Astrocyte of the hippocampus (primary cell): ENCODE results near the gene TPRA1.
A peak's percentile ranks its signal among the peaks of the same experiment; 100 is the strongest.
"Not testable (repeated sequence)": the region's sequence is repeated elsewhere in the genome, so short reads cannot be mapped to it uniquely, and the experiment has no call there.

ENCODE experiments used
- DNase-seq: peaks from one replicate; pipeline ENCODE4 v3.0.0; 2011; ENCODE audit warnings: low read depth, low spot score

Gene TPRA1

DNA sequence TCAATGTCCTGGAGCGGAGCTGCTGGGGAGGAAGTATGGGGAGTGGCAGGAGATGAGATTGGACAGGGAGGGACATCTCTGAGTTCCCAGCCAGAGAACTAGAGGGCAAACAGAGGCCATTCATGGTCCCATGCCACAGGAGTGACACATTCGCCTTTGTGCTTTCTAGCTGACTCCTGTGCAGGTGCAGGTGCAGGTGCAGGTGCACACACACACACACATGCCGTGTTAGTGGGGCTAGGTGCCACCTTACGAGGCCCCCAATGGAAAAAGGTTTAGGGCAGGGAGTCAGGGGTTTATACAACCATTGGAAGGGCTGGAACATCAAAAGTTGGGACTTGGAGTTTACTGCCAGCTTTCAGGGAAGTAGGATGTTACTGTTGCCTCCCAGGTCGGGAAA lies 52.0 kb downstream of the TPRA1 start:
- DNase-seq, result no peak

DNA sequence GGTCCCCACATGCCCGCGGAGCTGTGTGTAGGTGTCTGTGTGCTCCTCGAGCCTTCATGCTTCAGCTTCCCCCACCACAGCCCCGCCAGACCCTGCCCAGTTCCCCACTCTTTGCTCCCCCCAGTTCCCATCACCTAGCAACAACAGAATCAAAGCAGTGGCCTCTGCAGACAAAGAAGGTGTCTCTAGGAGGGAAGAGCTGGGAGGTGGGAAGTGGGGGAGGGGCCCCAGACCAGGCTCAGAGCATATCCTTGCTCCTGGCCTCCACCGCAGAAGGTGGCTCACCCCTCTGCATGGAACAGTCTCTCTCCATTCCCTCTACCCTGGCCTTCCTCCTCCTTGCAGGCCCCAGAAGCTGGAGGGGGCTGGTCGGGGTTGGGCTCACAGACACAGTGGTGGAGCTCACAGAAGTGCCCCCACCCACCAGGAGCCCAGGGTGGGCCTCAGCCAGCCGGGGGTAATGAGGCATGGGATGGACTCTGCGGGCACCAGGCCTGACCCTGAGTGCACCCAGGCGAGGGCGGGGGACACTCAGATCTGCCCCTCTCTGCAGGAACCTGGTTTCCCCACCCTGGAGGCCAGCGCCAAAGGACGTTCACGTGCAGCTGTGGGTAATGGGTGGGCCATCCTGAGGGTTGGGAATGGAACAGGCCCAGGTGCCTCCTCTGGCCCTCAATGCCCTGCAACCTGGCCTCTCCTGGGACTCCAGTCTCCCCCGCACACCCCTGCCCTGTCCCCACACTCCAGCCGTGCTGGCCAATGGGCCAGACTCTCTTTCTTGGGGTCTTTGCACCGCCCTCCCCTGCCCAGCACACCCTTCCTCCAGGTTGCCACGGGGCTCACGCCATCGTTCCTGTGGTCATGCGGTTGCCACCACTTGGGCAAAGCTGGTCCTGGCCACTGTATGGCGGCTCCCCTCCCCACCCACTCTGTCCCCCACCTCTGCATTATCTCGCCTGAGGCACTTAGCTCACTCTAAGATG lies 53.4 kb downstream of the TPRA1 start:
- DNase-seq, result no peak

- DNase-seq, result no peak
These were observed 54.4 kb downstream of the TPRA1 start for GRCh38 chr3:127535901-127536829.

DNA sequence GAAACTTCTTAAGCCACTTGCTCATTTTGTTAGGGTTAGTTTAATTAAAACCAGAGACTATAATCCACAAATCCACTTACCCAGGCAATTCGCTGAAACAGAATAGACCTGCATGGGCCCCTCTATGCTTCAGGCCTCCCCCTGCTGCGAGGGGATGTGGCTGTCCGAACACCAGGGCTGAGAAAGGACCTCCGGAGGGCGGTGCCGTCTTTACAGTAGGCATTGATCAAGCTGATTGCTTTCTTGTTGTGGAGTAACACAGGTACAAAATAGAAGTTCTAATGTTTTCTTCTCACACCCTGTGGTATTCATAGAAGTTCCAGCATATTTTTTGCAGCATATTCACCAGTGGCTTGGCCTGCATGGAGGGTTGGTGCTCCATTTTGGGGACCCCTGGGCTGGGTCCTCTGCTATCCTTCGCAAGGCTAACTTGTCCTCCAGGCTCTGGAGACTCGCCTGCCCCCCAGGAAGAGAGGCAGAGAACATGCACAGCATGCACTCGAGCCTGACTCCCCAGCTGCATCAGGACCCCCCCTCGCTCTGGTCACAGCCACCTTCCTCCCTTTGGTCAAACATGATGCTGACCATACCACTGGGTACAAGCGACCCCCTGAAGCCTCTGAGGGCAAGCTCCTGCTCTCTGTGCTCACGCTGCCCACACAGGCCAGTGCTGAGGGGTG lies 55.3 kb downstream of the TPRA1 start:
- DNase-seq, result no peak

DNA sequence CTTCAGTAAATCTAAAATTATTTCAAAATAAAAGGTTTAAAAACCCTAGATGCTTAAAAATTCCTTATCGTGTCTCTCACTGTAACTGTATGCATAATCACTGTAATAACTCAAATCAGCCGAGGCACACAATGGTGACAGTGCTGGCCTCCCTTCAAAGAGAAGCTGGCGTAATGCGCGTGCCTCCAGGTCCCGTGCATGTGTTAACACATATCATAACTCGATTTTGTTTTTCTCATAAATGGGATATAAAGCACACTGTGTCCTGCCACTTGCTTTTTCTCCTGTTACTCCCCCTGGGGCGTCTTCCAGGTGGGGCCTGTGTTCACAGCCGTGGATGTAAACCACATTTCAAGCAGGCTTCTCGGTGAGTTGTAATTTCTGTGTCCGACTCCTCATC lies 56.0 kb downstream of the TPRA1 start:
- no peak for DNase-seq

DNA sequence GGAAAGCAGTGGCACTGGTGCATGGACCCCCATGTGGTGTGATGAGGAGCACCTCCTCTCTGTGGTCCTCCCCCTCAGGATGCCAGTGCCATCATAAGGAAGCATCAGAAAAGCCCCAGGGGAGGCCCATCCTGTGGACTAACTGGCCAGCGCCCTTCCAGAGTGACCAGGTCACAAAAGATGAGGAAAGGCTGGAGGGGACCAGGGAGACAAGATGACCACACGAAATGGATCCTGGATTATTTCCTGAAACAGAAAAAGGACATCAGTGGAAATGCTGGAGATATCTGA lies 56.4 kb downstream of the TPRA1 start:
- DNase-seq, result no peak

DNA sequence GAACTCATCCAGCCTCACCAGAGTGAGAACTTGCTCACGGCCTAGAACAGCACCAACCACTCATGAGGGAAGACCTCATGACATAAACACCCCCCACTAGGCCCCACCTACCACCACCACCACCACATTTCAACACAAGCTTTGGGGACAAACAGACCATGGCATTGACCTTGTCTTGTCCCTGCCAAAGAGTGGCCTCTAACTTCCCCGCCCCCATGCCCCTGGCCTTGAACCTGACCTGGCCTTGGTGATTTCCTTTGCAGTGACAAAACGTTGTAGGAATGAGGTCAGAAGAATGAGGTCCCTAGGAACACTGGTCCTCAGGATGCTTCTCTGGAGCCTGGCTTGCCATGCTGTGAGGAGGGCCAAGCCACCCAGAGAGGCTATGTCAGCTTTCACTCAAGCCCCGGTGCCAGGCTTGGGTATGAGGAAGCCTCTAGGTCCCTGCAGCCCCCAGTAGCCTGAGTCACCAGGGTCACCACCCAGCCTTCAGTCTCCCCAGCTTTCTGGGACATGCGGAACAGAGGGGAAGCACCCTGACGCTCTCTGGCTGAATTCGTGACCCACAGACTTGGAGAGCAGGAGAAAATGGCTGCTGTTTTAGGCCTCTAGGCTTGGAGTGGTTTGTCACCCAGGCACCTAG lies 57.9 kb downstream of the TPRA1 start:
- no peak for DNase-seq

DNA sequence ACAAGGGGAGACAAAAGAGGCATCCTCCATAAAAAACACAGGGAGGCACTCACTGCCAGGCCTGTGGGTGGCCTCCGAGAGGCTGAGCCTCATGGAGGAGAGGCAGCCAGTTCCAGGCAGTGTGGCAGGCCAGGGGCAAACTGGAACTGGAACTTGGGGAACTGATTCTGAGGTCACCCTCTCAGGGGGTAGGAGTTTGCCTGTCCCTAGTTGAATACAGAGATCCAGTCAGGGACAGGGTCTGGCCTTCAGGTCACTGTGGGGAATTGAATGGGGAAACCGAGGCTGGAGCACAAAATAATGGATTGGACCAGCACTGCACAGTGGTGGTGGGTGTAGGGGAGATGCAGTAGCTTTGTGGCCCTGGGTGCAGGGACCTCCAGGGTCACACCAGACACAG lies 58.7 kb downstream of the TPRA1 start:
- no peak for DNase-seq

DNA sequence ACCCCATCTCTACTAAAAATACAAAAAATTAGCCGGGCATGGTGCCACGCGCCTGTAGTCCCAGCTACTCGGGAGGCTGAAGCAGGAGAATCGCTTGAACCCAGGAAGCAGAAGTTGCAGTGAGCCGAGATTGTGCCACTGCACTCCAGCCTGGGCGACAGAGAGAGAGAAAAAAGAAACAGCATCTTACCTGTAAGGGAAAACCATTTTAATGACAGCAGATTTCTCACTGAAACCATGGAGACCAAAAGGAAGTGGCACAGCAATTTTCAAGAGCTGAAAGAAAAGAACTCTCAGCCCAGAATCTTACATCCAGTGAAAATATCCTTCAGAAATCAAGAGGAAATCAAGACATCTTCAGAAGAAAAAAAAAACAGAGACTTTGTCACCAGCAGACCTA lies 59.7 kb downstream of the TPRA1 start:
- DNase-seq, result not testable (repeated sequence)

- no peak for DNase-seq
These were observed 61.0 kb downstream of the TPRA1 start for GRCh38 chr3:127529346-127530188.

- peak; percentile 60 for DNase-seq
These were observed 65.2 kb downstream of the TPRA1 start for GRCh38 chr3:127525373-127525772.

GRCh38 chr3:127524296-127524896 lies 66.1 kb downstream of the TPRA1 start:
- no peak for DNase-seq
